HepG2 (cell line): ENCODE measurements around the gene ANAPC5. TPM values are rescaled to one million over a fixed set of nuclear protein-coding genes. Genes with fewer than 3 reads are reported as not detected.

Experiments
- BRD4 ChIP-seq: sonication (generic); formaldehyde crosslinking; IDR thresholded peaks from 2 replicates; pipeline ENCODE4 v1.4.0; 2020; ENCODE audit warnings: missing genetic modification reagents
- FOXK2 ChIP-seq: fragments of 450-650 bp; IDR thresholded peaks from 2 replicates; pipeline ENCODE4 v1.6.1; 2016
- GTF2F1 ChIP-seq: fragments of 150-350 bp; IDR thresholded peaks from 2 replicates; pipeline ENCODE4 v1.6.1; 2014; ENCODE audit warnings: low read length
- HOXA5 ChIP-seq: sonication (generic); formaldehyde crosslinking; IDR thresholded peaks from 2 replicates; pipeline ENCODE4 v1.4.0; 2020; ENCODE audit warnings: missing genetic modification reagents
- HOXA7 ChIP-seq: sonication (generic); formaldehyde crosslinking; IDR thresholded peaks from 2 replicates; pipeline ENCODE4 v1.8.1; 2022; ENCODE audit warnings: mild to moderate bottlenecking, missing genetic modification reagents, moderate library complexity
- JARID2 ChIP-seq: sonication (generic); formaldehyde crosslinking; IDR thresholded peaks from 2 replicates; pipeline ENCODE4 v1.8.1; 2023; ENCODE audit warnings: missing genetic modification reagents, inconsistent platforms; ENCODE audit not compliant: insufficient replicate concordance
- MAZ ChIP-seq, 2 experiments: sonication (generic) in 1 of 2; formaldehyde crosslinking in 1 of 2; IDR thresholded peaks; 2 replicates each; pipeline versions ENCODE4 v1.5.0 to v1.6.1; 2012 to 2020; ENCODE audit warnings: low read depth in 2 of 2, mild to moderate bottlenecking in 2 of 2, borderline replicate concordance in 1 of 2, improper control_type of control experiment in 1 of 2, low read length in 1 of 2, missing genetic modification reagents in 1 of 2, moderate library complexity in 1 of 2
- ZNF160 ChIP-seq: sonication (generic); formaldehyde crosslinking; IDR thresholded peaks from 2 replicates; pipeline ENCODE4 v1.8.0; 2022; ENCODE audit warnings: mild to moderate bottlenecking, inconsistent platforms, missing genetic modification reagents
- polyA plus RNA-seq, 8 experiments: library from polyadenylated mRNA; depleted of rRNA in 3 of 8; stranded (reverse) in 7 of 8; unstranded in 1 of 8; fragments of >200 nt; fragmentation: Illumina TruSeq in 4 of 8; extraction: Trizol in 4 of 8; gene quantifications; 2 replicates each; pipeline versions ENCODE4 v1.2.1 to v1.2.3, GENCODE V29; 2011 to 2016; ENCODE audit warnings: low read depth in 4 of 8, missing spikeins in 1 of 8, mixed read lengths in 1 of 8; ENCODE audit not compliant: insufficient read depth in 1 of 8
- total RNA-seq, 5 experiments: library from RNA; depleted of rRNA; stranded (reverse); fragments of >200 nt; fragmentation: Illumina TruSeq; extraction: Trizol; gene quantifications; 2 replicates each; pipeline ENCODE4 v1.2.3, GENCODE V29; 2016; ENCODE audit warnings: low read depth in 1 of 5
- TF ChIP-seq, protein P1 (sequence below): sonication (generic); formaldehyde crosslinking; conservative IDR thresholded peaks from 2 replicates; pipeline ENCODE4 v1.4.0; 2020; ENCODE audit warnings: missing genetic modification reagents
- TF ChIP-seq, protein P2 (sequence below): sonication (generic); formaldehyde crosslinking; IDR thresholded peaks from 2 replicates; pipeline ENCODE4 v1.4.0; 2020; ENCODE audit warnings: missing genetic modification reagents, borderline replicate concordance
- TF ChIP-seq, protein P3 (sequence below): sonication (generic); formaldehyde crosslinking; IDR thresholded peaks from 2 replicates; pipeline ENCODE4 v1.5.0; 2020; ENCODE audit warnings: mild to moderate bottlenecking, missing genetic modification reagents, borderline replicate concordance
- TF ChIP-seq, protein P4 (sequence below): sonication (generic); formaldehyde crosslinking; conservative IDR thresholded peaks from 2 replicates; pipeline ENCODE4 v1.8.0; 2022; ENCODE audit warnings: mild to moderate bottlenecking, moderate library complexity, missing genetic modification reagents

Gene ANAPC5
- total and polyA plus RNA-seq, 2 of the 13 experiments (the other 11 are each of a cell fraction or from before 2014, with no cell fraction given), result 146 to 161 TPM

DNA sequence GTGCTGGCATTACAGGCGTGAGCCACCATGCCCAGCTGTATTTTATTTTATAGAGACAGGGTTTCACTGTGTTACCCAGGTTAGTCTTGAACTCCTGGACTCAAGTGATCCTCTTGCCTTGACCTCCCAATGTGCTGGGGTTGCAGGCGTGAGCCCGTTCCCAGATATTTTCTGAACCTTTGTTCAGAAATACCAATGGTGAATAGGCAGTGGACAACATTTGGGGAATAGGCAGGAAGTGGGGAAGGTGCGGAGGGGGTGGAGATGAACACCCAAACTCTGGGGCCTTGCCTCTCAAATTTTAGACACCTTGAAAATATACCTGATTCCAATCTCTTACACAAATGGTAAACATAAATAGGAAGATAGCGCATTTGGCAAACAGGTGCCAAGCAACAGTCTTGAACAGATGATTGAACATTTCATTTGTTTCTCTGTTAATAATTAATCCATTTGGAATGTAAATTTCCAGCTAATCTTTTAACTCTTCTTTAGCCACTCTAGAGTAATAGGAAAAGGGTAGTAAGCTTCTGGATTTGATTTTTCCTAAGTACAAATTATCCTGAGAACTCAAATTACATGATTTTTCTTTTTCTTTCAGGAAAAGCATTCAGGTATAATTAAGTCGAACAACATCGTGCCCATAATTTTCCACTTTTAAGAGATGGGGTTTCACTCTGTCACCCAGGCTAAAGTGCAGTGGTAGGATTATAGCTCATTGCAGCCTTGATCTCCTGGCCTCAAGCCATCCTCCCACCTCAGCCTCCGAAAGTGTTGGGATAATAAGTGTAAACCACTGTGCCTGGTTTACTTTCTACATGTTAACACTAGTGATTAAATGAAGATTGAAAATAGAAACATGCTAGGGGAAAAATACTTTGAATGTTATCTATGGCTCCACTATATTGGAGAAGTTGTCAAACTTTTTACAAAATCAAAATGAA is 24.8 kb upstream of the ANAPC5 start (continued):
- TF ChIP-seq, protein P1, sequence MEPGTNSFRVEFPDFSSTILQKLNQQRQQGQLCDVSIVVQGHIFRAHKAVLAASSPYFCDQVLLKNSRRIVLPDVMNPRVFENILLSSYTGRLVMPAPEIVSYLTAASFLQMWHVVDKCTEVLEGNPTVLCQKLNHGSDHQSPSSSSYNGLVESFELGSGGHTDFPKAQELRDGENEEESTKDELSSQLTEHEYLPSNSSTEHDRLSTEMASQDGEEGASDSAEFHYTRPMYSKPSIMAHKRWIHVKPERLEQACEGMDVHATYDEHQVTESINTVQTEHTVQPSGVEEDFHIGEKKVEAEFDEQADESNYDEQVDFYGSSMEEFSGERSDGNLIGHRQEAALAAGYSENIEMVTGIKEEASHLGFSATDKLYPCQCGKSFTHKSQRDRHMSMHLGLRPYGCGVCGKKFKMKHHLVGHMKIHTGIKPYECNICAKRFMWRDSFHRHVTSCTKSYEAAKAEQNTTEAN (CRISPR knock-in tag), result no peak
- TF ChIP-seq BRD4 (CRISPR knock-in tag), result no peak
- TF ChIP-seq HOXA7 (CRISPR knock-in tag), result no peak
- TF ChIP-seq GTF2F1, result no peak
- TF ChIP-seq, protein P2, sequence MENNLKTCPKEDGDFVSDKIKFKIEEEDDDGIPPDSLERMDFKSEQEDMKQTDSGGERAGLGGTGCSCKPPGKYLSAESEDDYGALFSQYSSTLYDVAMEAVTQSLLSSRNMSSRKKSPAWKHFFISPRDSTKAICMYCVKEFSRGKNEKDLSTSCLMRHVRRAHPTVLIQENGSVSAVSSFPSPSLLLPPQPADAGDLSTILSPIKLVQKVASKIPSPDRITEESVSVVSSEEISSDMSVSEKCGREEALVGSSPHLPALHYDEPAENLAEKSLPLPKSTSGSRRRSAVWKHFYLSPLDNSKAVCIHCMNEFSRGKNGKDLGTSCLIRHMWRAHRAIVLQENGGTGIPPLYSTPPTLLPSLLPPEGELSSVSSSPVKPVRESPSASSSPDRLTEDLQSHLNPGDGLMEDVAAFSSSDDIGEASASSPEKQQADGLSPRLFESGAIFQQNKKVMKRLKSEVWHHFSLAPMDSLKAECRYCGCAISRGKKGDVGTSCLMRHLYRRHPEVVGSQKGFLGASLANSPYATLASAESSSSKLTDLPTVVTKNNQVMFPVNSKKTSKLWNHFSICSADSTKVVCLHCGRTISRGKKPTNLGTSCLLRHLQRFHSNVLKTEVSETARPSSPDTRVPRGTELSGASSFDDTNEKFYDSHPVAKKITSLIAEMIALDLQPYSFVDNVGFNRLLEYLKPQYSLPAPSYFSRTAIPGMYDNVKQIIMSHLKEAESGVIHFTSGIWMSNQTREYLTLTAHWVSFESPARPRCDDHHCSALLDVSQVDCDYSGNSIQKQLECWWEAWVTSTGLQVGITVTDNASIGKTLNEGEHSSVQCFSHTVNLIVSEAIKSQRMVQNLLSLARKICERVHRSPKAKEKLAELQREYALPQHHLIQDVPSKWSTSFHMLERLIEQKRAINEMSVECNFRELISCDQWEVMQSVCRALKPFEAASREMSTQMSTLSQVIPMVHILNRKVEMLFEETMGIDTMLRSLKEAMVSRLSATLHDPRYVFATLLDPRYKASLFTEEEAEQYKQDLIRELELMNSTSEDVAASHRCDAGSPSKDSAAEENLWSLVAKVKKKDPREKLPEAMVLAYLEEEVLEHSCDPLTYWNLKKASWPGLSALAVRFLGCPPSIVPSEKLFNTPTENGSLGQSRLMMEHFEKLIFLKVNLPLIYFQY (CRISPR knock-in tag), result no peak
- no peak for TF ChIP-seq ZNF160
- no peak for TF ChIP-seq HOXA5 (CRISPR knock-in tag)
- TF ChIP-seq, protein P3, sequence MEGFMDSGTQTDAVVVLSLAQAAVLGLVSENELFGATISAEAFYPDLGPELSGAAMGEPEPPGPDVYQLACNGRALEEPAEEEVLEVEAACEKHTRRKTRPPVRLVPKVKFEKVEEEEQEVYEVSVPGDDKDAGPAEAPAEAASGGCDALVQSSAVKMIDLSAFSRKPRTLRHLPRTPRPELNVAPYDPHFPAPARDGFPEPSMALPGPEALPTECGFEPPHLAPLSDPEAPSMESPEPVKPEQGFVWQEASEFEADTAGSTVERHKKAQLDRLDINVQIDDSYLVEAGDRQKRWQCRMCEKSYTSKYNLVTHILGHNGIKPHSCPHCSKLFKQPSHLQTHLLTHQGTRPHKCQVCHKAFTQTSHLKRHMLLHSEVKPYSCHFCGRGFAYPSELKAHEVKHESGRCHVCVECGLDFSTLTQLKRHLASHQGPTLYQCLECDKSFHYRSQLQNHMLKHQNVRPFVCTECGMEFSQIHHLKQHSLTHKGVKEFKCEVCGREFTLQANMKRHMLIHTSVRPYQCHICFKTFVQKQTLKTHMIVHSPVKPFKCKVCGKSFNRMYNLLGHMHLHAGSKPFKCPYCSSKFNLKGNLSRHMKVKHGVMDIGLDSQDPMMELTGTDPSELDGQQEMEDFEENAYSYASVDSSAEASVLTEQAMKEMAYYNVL (CRISPR knock-in tag), result no peak
- TF ChIP-seq JARID2, result no peak
- TF ChIP-seq, protein P4, sequence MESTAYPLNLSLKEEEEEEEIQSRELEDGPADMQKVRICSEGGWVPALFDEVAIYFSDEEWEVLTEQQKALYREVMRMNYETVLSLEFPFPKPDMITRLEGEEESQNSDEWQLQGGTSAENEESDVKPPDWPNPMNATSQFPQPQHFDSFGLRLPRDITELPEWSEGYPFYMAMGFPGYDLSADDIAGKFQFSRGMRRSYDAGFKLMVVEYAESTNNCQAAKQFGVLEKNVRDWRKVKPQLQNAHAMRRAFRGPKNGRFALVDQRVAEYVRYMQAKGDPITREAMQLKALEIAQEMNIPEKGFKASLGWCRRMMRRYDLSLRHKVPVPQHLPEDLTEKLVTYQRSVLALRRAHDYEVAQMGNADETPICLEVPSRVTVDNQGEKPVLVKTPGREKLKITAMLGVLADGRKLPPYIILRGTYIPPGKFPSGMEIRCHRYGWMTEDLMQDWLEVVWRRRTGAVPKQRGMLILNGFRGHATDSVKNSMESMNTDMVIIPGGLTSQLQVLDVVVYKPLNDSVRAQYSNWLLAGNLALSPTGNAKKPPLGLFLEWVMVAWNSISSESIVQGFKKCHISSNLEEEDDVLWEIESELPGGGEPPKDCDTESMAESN, result no peak
- no peak for TF ChIP-seq MAZ (IDR thresholded peaks at IDR 0.05; ENCODE audit: borderline replicate concordance, low read depth, low read length)
- no peak; the same call in 1 of the 2 replicates for TF ChIP-seq MAZ (CRISPR knock-in tag; IDR thresholded peaks at IDR 0.05; ENCODE audit: low read depth)
- TF ChIP-seq FOXK2, result no peak
